GM19455 (cell line): ENCODE data around the gene PPM1M.

Experiments used
- ATAC-seq: cut with Tn5 transposase; IDR thresholded peaks from one replicate; pipeline ENCODE4 v1.9.1; 2021; ENCODE audit not compliant: unreplicated experiment

The PPM1M gene

DNA sequence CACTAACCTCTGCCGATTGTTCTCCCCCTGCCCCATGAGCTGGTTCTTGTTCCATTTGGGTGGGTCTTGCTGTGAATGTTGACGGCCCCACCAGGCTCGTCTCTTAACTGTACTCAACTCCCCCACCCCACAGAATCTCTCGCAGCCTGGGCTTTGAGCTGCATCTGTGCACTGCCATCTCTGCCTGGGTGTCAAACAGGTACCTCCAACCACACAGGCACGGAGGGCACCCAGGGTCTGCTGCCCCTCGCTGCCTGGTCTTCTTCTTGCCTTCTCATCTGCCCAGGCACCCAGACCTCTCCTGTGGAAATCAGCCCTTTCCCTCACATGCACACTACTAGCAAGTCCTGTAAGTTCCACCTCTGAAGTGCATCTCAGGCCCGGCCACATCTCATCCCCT lies 30.2 kb upstream of the PPM1M start:
- ATAC-seq, result no peak

DNA sequence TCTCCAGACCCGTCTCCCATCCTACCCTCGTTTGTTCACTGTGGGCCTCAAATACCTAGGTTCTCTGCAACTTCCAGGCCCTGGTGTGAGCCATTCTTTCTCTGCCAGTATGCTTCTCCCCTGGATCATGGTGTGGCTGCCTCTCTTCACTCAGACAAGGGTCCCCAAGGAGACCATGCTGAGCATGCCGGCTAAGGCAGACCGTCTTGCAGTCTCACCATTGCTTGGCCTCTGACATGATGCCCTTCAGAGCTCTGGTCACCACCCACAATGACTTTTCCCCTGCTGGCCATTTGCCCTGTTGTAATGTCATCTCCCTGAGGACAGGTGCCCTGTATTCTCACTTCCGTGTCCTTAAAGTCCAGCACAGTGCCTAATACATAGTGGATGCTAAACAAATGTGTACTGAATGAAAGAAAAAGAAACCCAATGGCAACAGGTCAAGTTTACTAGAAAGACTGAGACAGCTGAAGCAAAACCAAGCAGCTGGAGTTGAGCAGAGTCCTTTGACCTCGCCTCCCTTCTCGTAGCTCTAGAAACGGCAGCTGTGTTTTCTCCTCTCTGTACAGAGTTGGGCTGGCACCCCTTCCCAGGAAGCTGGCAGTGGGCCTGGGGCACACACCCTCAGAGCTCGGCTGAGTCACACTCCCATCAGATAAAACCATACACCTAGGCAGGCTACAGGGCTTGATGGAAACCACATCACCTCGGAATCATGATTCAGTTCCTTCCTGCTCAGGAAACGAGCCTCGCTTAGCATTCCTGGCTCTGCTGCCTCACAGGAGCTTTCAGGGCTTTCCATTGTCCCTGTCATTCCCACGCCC lies 28.8 kb upstream of the PPM1M start:
- no peak for ATAC-seq

DNA sequence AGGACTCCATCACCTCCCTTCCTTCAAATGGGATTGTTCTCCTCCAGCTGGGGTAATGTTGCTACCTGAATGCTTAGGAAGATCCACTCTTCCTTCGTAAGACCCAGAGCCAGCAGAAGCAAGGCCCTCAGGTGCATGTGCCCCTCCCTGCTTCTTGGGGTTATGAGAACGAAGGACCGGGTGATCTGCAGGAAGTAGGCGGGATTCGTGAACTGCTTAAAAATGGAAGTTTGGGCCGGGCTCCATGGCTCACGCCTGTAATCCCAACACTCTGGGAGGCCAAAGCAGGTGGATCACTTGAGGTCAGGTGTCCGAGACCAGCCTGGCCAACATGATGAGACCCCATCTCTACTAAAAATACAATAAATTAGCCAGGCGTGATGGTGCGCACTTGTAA lies 28.2 kb upstream of the PPM1M start:
- no peak for ATAC-seq

DNA sequence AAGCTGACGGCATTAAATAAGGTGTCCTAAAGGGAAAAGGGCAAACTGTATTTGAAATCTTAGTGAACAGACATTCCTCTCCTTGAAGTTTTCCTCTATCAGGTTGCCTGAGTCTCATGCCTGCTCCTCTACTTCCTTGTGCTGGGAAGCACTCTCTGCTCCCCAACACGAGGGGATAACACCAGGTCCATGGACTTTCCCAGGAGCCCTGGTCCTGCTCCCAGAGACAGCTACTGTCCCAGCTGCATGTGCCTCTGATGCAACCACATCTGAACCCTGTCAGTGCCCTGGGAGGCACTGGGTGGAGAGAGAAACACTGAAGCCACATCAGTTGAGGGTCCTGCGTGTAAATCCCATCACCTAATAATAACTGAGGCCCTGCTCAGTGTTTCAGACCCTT lies 27.5 kb upstream of the PPM1M start:
- ATAC-seq, result no peak

DNA sequence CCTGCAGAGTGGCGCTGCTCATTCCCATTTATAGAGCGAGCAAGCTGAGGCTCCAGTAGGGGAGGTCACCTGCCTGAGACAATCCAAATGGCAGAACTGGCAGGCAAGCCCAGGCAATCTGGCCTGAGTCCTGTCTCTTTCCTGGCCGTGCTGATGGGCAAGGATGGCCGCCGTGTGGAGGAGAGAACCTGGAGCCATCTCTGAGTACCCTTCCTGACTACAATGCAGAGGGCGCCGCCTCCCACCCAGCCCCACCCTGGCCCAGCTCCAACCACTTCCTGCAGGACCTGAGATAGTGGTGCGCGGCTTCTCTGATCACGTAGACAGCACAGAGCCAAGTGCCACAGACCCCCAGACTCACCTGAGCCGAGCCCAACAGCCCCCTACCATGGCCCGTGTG lies 27.1 kb upstream of the PPM1M start:
- ATAC-seq, result no peak

DNA sequence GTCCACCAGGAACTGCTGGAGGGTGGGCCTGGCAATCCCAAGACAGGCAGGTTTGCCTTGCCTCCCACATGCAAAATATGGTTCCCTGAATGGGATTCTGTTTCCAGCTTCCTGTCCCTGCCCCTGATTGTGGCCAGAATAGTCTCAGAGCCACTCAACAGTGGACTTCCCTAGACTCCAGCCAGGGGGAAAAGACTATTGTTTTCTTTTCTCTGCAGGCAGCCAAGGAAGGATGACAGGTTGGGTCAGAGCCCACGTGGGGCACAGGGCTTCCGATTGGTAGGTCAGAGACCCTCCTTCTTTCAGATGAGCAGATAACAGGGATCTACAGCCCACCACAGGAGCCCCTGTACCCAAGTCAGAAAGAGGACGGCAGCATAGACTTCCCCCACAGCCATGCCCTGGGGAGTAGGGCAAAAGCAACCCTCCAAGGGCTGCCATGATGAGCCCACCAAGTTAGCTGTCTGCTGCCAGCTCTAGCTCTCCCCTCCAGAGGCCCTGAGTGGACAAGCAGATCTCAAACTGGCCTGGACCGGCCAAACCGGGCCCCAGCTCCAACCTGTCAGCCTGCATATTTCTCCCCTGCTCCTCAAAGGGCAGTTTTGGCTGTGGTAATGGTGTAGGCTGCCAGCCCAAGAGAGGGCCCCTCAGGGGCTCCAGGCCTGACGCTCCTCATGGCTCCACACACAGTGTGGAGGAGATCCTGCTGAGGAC lies 26.5 kb upstream of the PPM1M start:
- no peak for ATAC-seq

DNA sequence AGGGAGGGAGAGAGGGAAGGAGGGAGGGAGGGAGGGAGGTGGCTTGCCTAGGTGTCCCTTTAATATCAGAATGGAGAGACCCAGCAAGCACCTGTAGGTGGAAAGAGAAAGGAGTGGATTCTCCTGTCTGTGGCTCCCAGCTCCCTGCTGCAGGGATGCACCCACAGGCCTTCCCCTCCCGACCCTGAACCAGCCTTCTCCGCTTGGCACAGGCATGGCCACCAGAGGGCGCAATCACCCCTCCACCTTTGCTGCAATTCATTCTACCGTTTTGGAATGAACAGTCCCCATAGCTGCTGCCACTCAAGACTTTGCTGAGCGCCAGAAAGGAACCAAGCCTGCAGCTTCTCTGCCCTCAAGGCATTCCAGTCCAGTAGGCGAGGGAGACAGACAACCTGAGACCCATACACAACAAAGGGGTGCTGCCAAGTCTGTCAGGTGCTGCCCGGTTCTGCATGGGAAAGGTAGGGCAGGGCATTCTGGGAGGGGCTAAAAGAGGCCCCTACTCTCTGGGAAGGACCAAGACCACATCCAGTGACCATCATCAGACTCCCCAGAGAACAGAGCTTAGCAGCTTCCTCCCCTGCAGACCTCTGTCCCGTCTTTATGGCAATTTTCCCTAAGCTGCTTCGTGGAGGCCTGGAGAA lies 25.1 kb upstream of the PPM1M start:
- ATAC-seq, result no peak

DNA sequence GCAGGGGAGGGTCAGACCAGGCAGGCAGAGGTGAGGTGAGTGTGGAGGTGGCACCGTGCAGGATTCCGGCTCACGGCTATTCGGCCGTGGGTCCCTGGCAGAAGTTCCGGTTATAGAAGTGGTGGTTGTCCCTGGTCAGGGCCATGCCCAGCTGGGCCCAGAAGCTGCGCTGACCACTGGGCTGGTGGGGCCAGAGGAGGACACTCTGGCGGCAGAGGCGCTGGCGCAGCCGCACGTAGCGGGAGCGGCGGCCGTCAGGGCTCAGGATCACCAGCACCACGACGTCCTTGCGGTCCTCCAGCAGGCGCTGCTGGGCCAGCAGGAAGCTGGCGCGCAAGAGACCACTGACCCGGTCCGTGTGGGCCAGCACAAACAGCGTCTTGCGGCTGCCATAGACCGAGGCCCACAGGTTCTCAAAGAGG lies 24.4 kb upstream of the PPM1M start:
- no peak for ATAC-seq

DNA sequence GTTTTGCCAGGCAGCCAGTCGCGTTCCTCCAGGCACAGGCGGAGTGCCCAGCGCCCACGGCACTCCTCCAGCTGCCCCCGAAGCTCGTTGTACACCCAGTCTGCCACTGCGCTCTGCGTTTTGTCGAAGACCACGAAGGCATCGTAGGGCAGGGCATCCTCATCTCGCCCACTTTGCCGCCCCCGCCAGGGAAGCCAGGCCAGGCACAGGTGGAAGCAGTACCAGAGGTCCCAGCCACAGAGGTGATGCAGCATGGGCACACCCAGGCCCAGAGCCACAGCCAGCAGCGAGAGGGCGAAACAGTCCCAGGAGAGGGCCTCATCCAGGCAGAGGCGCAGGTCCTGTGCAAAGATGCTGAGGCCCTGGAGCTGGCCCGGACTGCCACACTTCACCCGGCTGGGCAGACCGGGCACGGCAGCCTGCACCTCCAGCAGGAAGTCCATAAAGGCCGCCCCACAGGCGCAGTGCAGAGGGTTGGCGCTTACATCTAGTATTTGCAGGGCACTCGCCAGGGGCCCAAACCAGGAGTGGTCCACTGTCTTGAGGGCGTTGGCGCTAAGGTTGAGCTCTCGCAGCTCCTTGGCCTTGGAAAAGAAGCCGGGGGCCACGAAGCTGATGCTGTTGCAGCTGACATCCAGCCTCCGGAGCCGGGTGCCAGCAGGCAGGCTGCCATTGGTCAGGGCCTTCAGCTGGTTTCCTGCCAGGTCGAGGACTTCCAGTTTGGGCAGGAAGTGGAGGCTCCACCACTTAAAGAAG lies 23.8 kb upstream of the PPM1M start:
- ATAC-seq, result no peak

DNA sequence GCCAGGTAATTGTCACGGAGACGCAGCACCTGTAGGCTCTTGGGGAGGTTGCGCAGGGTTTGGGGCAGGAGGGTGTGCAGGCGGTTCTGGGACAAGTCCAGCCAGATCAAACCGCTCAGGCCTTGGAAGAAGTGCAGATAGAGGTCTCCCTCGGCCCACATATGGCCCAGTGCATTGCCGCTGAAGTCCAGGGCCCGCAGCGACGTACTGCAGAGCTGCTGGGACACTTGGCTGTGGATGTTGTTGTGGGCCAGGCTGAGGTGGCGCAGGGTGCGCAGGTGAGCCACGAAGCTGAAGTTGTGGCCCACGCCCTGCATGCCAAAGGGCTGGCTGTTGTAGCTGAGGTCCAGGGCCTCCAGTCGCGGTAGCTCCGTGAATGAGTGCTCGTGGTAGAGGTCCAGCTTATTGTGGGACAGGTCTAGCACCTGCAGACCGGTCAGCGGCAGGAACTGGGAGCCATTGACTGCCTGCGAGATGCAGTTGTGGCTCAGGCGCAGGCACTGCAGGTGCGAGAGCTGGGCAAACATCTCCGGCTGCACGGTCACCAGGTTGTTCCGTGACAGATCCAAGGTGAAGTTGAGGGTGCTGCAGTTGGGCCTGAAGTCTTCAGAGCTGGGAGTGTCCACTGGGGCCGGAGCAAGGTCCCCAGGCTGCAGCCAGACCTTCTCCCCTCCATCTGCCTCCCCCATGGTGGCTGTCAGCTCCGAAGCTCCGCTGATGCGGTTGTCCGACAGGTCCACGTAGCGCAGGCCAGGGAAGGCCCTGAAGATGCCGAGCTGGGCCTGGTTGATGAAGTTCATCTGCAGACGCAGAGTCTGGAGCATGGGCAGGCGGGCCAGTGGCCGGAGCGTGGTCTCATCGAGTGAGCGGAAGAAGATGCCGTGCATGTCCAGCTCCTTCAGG lies 23.0 kb upstream of the PPM1M start:
- no peak for ATAC-seq

DNA sequence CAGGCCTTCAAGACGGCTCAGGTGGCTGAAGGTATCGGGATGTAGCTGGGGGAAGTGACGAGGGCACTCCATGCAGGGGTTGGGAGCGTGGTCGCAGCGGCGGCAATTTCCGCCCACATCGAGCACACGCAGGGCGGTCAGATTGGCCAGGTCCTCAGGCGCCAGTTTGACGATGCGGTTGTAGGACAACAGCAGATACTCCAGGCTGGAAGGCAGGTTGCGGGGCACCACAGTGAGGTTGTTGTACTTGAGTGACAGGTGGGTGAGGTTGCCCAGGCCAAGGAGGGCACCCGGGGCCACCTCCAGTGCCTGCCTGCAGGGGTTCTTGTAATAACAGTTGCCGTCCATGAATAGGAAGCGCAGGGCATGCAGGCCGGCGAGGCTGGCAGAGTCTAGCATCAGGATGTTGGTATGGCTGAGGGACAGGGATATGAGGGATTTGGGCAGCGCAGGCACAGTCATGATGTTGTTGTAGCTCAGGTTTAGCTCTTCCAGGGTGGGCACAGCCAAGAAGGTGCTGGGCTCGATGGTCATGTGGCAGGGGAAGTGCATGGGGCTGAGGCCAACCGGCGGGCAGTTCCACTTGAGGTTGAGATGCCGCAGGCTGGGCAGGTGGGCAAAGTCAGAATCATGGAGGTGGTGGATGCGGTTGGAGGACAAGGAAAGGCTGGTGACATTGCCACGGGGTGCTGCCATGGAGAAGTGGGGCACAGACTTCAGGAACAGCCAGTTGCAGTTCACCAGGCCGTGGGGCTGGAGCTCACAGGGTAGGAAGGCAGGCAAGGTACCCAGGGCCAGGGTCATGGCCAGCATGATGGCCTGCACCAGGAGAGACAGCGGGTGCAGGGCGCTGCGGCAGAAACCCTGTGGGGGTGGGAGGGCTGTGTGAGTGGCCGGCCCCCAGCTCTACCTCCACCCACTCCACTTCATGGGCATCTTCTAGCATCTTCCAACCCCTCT lies 21.8 kb upstream of the PPM1M start:
- ATAC-seq, result no peak

DNA sequence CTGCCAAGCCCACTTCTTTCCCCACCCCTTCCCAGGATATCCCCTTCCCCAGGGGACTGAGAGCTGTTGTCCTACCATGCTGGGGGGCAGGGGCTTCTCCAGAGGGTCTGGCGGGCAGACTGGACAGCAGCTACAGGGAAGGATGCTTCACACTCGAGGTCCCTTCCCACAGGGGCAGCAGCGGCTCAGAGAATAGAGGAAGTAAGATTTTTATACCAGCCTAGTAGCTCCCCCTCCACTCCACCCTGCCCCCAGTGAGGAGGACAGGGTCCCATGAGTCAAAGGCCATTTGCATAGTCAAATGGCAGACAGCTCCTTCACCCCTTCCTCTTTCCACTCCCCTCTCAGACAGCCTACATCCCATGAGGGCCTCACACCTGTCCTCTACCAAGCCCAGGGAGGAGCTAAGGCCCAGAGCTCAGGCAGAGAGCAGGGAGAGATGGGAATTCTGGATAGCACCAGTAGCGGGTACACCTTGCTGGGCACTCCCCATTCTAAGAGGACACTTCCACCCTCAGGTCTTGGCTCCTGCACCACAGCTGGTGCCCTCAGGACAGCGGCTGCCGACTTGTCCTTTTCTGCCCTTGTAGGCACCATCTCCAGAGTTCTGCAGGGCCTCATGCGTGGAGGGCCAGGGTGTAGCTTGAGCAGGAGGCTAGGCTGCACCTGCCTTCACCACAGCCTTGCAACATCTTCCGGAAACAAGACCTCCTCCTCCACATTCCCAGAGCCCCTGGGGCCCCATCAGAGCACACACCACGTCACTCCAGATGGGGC lies 19.9 kb upstream of the PPM1M start, which contains the start of gene TLR9:
TSS of gene TLR9 (minus strand) at position 194 of the 777 bp plus-strand sequence. CDS start at position 78, 116 bp downstream.
- peak; percentile 76 for ATAC-seq

DNA sequence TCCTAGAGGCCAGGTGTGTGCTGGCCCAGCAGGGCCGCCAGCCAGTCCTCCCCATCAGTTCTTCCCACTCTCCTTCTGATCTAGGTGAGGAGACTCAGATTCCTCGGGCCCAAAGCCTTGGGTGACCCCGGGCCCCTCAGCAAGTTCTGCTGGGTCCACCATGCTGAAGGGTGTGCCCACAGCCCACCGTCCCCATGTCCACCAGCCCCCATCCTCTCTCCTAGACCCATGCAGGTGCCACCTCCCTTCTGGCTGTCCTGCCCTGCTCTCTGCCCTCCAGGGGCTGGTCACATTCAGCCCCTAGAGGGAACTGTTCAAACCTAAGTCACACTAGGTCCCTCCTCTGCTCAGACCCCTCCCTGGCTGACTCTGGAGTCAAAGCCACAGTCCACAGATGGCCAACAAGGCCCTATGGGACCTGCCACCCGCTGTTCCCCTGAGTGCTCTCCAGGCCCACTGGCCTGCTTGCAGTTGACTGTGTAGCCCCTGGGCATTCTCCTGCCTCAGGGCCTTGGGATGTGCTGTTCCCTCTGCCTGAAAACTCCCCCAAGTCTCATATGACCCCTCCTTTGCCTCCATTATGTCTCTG lies 19.2 kb upstream of the PPM1M start:
- no peak for ATAC-seq

DNA sequence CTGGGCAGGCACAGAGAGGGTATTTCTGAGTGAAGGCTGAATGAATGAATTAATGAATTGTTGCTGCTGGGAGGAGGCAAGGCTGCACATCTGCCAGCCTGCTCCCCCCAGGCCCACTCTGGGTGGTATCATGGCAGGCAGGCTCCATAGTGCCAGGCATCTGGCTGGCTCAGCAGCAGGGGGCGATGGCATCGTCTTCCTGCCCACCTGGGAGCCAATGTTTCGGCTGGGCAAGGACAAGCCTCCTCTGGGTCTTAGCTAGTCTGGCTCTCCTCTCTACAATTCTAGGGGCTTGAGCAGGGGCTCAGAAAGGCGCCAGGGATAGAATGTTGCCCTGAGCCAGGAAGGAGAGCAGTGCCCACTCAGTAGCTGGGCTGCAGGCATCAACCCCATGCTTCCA lies 18.4 kb upstream of the PPM1M start:
- no peak for ATAC-seq

DNA sequence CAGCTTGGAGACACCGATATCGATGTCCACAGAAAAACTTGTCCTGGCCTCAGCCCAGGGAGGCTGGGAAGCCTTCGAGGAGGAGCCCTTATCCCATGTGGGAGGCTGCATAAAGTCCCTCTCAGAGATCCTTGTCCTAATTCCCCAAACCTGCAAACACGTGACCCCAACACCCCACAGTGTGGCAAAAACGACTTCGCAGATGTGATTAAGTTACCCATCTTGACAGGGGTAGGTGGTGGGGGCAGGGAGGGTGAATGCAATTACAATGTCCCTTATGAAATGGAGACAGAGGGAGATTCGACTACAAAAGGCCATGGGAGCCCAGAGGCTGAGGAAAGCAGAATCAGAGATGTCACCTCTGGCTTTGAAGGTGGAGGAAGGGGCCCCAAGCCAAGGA lies 17.8 kb upstream of the PPM1M start:
- no peak for ATAC-seq

DNA sequence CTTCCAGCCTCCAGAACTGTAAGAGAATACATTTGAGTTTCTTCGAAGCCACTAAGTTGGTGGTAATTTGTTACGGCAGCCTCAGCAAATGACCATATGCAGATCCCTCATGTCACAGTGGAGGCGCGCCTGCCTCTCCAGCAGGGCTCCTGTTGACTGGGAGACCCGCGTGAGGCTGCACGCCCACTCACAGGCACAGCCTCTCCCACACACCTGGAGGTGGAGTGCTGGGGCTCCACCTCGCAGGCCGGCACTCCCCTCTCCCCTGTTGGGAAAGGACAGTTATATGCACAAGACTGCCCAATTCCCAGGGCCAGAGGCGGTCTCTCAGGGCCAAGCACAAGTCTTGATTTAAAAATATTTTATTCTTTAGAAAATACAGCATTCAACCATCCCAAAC lies 17.3 kb upstream of the PPM1M start:
- no peak for ATAC-seq

DNA sequence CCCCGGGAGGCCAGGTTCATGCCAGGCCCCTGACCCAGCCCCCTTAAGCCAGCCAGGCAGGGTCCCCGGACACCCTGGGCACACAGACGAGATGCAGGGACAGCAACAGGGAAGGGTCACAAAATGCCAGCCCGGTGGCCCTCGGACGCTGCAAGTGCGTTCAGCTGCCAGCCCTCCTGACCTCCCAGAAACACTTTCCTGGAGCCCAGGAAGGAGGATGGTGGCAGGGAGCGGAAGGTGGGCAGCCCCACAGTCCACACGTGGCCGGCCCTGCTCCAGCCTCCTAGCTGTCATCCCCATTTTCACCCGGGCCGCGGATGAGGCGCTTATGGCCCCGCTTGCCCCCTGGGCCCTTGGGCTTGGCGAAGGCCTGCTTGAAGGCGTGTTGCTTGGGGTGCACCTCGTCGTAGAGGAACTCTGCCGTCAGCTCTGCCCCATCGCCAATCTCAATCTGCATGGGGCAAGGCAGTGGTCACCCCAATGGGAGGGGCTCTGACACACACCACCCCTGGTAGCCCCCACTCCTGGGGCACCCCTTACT lies 16.7 kb upstream of the PPM1M start:
- no peak for ATAC-seq

DNA sequence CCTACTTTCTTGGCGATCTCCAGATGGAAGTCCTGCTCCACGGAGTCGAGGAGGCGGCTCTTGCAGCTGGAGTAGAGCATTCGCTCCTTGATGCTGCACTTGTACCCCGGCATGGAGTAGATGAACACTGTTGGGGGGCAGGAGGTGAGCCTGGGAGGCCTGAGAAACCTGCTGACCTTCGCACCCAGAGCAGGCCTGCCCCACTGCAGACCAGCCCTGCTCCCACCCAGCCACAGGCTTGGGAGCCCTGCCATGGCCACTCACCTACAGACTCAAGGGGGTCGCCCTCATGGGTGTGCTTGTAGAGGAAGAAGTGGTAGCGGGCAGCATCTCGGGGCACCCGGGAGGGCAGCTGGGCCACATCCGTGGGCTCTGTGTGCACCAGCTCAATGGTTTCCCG lies 15.9 kb upstream of the PPM1M start:
- ATAC-seq, result no peak
